AG09309 (cell line): ENCODE data around the gene SYT5.
"Not testable (repeated sequence)": the region's sequence is repeated elsewhere in the genome, so short reads cannot be mapped to it uniquely, and the experiment has no call there.

ENCODE experiments used
- DNase-seq: peaks from one replicate; pipeline ENCODE4 v3.0.0-alpha.2; 2010; ENCODE audit warnings: low read depth
- H3K4me3 ChIP-seq: 2 replicates; pipeline ENCODE4 v1.5.1; 2011; ENCODE audit warnings: mild to moderate bottlenecking, low read depth, low read length, moderate library complexity; ENCODE audit not compliant: control insufficient read depth
- TF ChIP-seq, protein P1 (sequence below): IDR thresholded peaks from 2 replicates; pipeline ENCODE4 v1.5.1; 2011; ENCODE audit warnings: mild to moderate bottlenecking, low read depth, low read length, inconsistent platforms; ENCODE audit not compliant: insufficient read depth, control insufficient read depth; ENCODE audit errors: missing control alignments

Gene SYT5

DNA sequence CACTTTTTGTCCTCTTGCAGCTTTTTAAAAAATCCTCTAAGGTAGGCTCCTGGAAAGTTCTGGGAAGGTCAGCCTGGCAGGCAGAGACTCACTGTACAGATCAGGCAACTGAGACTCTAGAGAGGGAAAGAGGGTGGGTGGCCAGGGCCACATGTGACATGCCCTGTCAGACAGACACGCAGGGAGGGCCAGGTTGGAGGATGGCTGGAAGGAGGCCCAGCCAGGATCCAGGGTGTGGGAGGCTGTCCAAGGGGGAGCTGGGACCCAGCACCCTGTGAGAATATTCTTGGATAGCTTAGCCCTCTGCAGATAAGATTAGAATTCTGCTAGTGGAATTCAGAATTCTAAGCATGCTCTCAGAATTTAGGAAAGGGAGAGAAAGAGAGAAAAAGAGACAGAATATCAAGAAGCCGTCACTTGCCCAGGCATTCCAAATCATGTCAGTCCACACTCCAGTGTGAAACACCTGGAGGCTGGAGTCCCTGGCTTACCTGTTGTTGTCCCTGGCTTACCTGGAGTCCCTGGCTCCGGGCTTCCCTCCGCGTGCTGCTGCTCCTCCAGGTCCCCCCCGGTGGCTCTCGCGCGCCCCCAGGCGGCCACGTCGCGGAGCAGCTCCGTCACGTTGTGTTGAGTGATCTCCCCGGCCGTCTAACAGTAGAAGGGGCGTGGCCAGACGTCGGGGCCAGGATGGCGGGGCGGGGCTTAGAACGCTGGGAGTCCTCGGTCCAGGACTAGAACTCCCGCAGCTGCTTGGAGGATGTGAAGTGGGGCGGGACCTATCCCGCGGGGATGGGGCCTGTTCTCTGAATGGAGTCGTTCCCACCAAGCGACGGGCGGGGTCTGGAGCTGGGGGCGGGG, 19.7 kb downstream of the SYT5 start:
- no peak overlapping the region for H3K4me3 ChIP-seq
- TF ChIP-seq, protein P1, sequence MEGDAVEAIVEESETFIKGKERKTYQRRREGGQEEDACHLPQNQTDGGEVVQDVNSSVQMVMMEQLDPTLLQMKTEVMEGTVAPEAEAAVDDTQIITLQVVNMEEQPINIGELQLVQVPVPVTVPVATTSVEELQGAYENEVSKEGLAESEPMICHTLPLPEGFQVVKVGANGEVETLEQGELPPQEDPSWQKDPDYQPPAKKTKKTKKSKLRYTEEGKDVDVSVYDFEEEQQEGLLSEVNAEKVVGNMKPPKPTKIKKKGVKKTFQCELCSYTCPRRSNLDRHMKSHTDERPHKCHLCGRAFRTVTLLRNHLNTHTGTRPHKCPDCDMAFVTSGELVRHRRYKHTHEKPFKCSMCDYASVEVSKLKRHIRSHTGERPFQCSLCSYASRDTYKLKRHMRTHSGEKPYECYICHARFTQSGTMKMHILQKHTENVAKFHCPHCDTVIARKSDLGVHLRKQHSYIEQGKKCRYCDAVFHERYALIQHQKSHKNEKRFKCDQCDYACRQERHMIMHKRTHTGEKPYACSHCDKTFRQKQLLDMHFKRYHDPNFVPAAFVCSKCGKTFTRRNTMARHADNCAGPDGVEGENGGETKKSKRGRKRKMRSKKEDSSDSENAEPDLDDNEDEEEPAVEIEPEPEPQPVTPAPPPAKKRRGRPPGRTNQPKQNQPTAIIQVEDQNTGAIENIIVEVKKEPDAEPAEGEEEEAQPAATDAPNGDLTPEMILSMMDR = peak; percentile 96
- peak; percentile 24 for DNase-seq

DNA sequence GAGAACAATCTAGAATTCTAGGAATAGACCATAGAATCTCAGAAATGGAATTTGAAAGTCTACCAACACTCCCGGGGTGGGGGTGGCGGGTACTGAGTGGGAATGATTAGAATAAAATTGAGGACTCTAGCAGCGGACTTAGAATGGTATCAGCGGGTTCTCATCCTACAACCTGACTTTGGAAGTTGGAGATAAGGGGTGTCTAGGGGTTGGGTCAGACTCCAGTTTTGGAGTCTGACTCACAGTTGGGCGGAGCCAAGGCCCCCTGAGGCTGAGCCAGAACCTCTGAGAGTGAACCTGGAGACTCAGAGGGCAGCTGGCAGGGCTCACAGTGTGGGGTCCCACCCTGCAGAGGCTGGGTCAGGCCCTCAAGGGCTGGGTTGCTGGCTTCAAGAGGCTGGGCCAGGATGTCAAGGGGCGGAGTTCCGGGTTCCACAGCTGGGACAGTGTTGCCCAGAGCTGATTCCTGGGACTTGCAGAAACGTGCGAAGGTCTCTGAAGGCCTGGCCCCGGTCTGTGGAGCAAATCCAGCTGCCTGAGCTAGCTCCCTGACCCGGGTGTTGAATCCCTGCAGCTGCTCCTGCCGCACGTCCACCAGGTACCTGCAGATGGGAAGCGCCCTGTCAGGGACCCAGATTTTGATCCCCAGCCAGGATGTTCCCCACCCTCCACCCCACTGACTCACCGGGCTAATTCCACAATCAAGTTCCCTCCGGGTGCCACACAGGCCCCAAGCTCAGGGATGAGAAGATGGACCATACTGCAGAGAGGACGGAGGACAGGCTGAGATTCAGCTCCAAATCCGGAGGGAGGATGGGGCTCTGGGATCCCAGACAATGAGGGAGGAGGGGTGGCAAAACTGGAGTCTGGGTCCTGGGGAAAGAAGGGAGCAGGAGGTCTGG, 21.0 kb downstream of the SYT5 start:
- TF ChIP-seq, protein P1 = no peak
- H3K4me3 ChIP-seq = no peak overlapping the region
- no peak for DNase-seq

DNA sequence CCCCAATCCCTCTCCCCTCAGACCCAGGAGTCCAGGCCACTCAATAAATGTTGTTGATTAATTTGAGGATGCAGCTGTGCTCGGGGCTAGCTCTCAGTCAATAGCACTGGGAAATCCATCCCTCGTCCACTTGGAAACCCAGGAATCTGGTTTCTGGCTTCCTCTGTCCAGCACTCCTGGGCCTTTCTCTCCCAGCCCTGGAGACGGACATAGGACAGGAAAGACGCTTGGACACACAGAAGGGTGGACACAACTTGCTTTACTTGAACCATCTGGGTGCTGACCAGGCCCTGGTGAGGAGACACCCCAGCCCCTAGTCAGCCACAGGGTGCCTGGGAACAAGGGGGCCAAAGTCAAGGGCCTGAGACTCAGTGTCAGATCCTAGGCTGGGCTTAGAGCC, 21.7 kb downstream of the SYT5 start:
- TF ChIP-seq, protein P1 = no peak
- H3K4me3 ChIP-seq = no peak overlapping the region
- no peak for DNase-seq

DNA sequence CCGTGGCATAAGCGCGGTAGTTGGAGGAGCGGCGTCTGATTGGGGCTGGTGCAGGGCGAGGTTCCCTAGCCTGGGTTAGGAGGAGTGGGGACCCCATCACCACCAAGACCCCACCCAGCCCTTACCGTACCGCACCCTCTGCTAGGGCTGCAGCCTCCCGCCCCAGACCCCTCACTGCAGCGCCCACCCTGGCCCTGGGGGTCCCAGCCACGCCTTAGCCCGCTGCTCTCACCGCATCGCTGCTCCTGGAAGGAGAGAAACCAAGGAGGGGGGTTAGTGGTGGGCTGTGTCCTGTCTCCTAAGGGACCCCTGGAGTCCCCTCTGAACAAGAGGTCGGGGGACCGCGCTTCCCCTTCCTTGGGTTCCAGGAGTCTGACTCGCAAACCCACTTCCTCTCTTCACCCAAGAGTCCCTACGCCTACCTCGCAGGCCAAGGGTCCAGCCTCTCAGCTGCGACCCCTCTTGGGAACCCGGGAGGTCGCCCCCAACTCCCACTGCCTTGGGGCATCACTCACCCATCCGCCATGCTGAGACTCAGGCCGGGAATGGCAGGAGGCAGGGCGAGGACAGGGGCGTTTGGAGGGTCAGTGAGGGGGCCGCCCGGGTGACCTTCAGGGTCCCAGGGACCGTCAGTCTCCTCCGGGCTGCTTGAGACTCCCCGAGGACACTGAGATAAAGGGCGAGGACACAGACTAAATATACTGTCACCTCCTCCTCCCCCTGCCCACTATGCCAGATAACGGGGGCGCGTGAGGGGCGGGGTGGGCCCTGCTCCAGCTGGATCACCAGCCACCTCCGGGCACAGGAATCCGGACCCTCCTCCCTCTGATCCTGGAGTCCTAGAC, 22.8 kb downstream of the SYT5 start, which contains the start of gene TNNI3:
Gene TNNI3 (minus strand): TSS at position 669 of the 845 bp plus-strand sequence. CDS start 143 bp downstream, at position 526.
- DNase-seq = no peak
- H3K4me3 ChIP-seq = no peak within 1 kb of the TSS

DNA sequence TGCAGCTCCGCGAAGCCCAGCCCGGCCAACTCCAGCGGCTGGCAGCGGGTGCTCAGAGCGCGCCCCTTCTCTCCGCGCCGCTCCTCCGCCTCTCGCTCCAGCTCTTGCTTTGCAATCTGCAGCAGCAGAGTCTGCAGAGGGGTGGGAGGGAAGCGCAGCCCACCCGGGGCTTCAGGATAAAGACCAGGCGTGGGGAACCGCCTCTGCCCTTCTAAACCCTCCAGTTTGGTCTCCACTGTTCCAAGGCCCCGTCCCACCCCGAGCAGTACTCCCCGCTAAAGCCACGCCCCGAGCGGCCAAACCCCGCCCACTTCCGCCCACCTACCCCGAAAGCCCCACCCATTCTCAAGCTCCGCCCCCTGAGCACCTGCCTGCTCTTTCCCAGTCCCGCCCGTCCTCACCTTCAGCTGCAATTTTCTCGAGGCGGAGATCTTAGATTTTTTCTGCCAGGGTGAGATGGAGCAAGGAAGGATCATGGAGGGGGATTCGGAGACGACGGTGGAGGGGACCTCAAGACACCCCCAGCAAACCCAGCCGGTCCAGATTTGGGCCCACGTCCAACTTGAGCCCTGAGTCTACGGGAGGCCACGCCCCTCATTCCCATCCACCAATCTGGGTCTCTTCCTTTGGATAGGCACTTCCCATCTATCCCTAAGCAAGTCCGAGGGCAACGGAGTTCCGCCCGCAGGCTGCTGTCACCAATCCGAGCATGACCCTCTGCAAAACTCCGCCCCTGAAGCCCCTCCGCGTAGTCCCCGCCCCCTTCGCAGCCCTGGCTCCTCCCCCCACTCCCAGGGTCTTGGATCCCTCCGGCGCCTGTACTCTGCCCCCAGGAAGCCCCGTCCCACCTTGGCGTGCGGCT, 23.7 kb downstream of the SYT5 start:
- no peak for DNase-seq
- TF ChIP-seq, protein P1 = no peak
- H3K4me3 ChIP-seq = no peak overlapping the region

More for the DNA sequence above, 22.8 kb downstream of the SYT5 start, which contains the start of gene TNNI3:
- TF ChIP-seq, protein P1 = no peak

DNA sequence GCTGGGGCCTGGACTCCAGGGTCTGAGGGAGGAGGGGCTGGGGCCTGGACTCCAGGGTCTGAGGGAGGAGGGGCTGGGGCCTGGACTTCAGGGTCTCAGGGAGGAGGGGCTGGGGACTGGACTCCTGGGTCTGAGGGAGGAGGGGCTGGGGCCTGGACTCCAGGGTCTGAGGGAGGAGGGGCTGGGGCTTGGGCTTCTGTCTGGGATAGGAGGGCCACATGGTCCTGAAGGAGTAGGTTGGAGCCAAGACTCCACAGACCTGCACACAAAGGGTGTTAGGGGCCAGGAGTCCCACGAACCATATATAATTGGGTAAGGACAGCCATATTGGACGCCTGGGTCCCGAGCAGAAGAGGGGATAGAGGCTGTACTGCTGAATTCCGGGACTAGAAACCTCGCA, 24.3 kb downstream of the SYT5 start:
- not testable (repeated sequence) for H3K4me3 ChIP-seq, DNase-seq
